Measurements from ENCODE around the gene LUC7L2.
"Not testable (repeated sequence)": the region's sequence is repeated elsewhere in the genome, so short reads cannot be mapped to it uniquely, and the experiment has no call there.

Gene LUC7L2

GRCh38 chr7:139357729-139358506 lies 1.8 kb upstream of the LUC7L2 start:
- not testable (repeated sequence) for DNase-seq

GRCh38 chr7:139358541-139359365 lies 941 bp upstream of the LUC7L2 start:
- no peak for DNase-seq

GRCh38 chr7:139360210-139360947 lies 685 bp downstream of the LUC7L2 start:
- peak; percentile 93 for DNase-seq

- no peak for DNase-seq
Observed at GRCh38 chr7:139360948-139361307, 1.2 kb downstream of the LUC7L2 start.

- no peak for DNase-seq
Observed at GRCh38 chr7:139361523-139361922, 1.8 kb downstream of the LUC7L2 start.

GRCh38 chr7:139362302-139362701 lies 2.6 kb downstream of the LUC7L2 start:
- DNase-seq = no peak

- DNase-seq = no peak
Observed at GRCh38 chr7:139362981-139363380, 3.3 kb downstream of the LUC7L2 start.

- no peak for DNase-seq
Observed at GRCh38 chr7:139365336-139365735, 5.6 kb downstream of the LUC7L2 start.

- DNase-seq = no peak
Observed at GRCh38 chr7:139366400-139366799, 6.7 kb downstream of the LUC7L2 start.

- no peak for DNase-seq
Observed at GRCh38 chr7:139367438-139368155, 7.9 kb downstream of the LUC7L2 start.

- DNase-seq = no peak
Observed at GRCh38 chr7:139370301-139370942, 10.7 kb downstream of the LUC7L2 start.

- no peak for DNase-seq
Observed at GRCh38 chr7:139370943-139371313, 11.2 kb downstream of the LUC7L2 start.

GRCh38 chr7:139374246-139374645 lies 14.6 kb downstream of the LUC7L2 start:
- DNase-seq = no peak

GRCh38 chr7:139382439-139382838 lies 22.7 kb downstream of the LUC7L2 start:
- no peak for DNase-seq

GRCh38 chr7:139384611-139385010 lies 24.9 kb downstream of the LUC7L2 start:
- no peak for DNase-seq

GRCh38 chr7:139387594-139387993 lies 27.9 kb downstream of the LUC7L2 start:
- no peak for DNase-seq

- DNase-seq = no peak
Observed at GRCh38 chr7:139389091-139389490, 29.4 kb downstream of the LUC7L2 start.

GRCh38 chr7:139389774-139390173 lies 30.1 kb downstream of the LUC7L2 start:
- DNase-seq = no peak

GRCh38 chr7:139393621-139394211 lies 34.0 kb downstream of the LUC7L2 start:
- no peak for DNase-seq

GRCh38 chr7:139394540-139394939 lies 34.8 kb downstream of the LUC7L2 start:
- DNase-seq = no peak

GRCh38 chr7:139396323-139396951 lies 36.7 kb downstream of the LUC7L2 start:
- no peak for DNase-seq
